Nephron progenitor cell (in vitro differentiated cells): Measurements from ENCODE around the gene HP1BP3.

ENCODE experiments used
- DNase-seq: peaks from one replicate; pipeline ENCODE4 v3.0.0; 2021
- H3K27ac Mint-ChIP-seq: 2 replicates; pipeline ENCODE4 v1.8.0; 2021; ENCODE audit warnings: mild to moderate bottlenecking, moderate library complexity, mixed read lengths
- H3K27me3 Mint-ChIP-seq: 2 replicates; pipeline ENCODE4 v1.8.0; 2021; ENCODE audit warnings: mild to moderate bottlenecking, low read depth, mixed read lengths; ENCODE audit not compliant: poor library complexity
- H3K36me3 Mint-ChIP-seq: 2 replicates; pipeline ENCODE4 v1.8.0; 2021; ENCODE audit warnings: low read depth, mixed read lengths
- H3K4me1 Mint-ChIP-seq: 2 replicates; pipeline ENCODE4 v1.8.0; 2021; ENCODE audit warnings: mixed read lengths
- H3K4me3 Mint-ChIP-seq: 2 replicates; pipeline ENCODE4 v1.8.0; 2021; ENCODE audit warnings: mild to moderate bottlenecking, moderate library complexity, mixed read lengths
- H3K9me3 Mint-ChIP-seq: 2 replicates; pipeline ENCODE4 v1.8.0; 2021; ENCODE audit warnings: mild to moderate bottlenecking, moderate library complexity, mixed read lengths
- CTCF ChIP-seq: fragments of 200-600 bp; sonication (generic); IDR thresholded peaks from 2 replicates; pipeline ENCODE4 v1.5.0; 2021; ENCODE audit warnings: antibody characterized with exemption

Gene HP1BP3, protein sequence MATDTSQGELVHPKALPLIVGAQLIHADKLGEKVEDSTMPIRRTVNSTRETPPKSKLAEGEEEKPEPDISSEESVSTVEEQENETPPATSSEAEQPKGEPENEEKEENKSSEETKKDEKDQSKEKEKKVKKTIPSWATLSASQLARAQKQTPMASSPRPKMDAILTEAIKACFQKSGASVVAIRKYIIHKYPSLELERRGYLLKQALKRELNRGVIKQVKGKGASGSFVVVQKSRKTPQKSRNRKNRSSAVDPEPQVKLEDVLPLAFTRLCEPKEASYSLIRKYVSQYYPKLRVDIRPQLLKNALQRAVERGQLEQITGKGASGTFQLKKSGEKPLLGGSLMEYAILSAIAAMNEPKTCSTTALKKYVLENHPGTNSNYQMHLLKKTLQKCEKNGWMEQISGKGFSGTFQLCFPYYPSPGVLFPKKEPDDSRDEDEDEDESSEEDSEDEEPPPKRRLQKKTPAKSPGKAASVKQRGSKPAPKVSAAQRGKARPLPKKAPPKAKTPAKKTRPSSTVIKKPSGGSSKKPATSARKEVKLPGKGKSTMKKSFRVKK

GRCh38 chr1:20787029-20787839, at the start of gene HP1BP3:
HP1BP3 (minus strand) TSS chr1:20787307; CDS start chr1:20780440, 6,867 bp downstream.
- Mint-ChIP-seq H3K9me3 (no peaks in the 10 kb centered on the region), H3K4me3 (peak within 1 kb of the TSS; percentile 100), H3K4me1 (peaks cover 38% of the 10 kb centered on the region), H3K36me3 (no peaks in the 10 kb centered on the region), H3K27me3 (peaks cover 4% of the 10 kb centered on the region), H3K27ac (peak within 1 kb of the TSS; percentile 100)
- peak; percentile 81 for DNase-seq
- TF ChIP-seq CTCF, result no peak

DNA sequence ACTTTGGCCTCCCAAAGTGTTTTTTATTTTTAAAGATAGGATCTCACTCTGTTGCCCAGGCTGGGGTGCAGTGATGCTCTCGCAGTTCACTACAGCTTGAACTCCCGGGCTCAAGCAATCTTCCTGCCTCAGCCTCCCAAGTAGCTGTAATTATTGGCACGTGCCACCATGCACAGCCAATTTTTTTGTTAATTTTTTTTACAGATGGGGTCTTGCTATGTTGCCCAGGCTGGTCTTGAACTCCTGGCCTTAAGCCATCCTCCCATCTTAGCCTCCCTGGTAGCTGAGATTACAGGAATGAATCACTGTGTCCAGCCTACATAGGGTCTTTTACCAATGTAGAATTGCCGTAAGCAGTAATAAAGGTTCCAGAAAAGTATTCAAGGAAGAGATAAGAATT, 49.1 kb upstream of the HP1BP3 start:
- Mint-ChIP-seq H3K4me3 (no peak overlapping the region), H3K36me3 (peaks cover 47% of the 10 kb centered on the region), H3K4me1 (no peaks in the 10 kb centered on the region), H3K27me3 (no peaks in the 10 kb centered on the region), H3K27ac (no peak overlapping the region), H3K9me3 (peaks cover 7% of the 10 kb centered on the region)
- no peak for TF ChIP-seq CTCF
- DNase-seq, result no peak

GRCh38 chr1:20834780-20835179, 47.7 kb upstream of the HP1BP3 start:
- H3K4me3 Mint-ChIP-seq, result no peak overlapping the region
- H3K9me3 Mint-ChIP-seq, result peaks cover 7% of the 10 kb centered on the region
- H3K27me3 Mint-ChIP-seq, result no peaks in the 10 kb centered on the region
- no peaks in the 10 kb centered on the region for H3K4me1 Mint-ChIP-seq
- no peak overlapping the region for H3K27ac Mint-ChIP-seq
- no peak for DNase-seq
- H3K36me3 Mint-ChIP-seq, result peaks cover 38% of the 10 kb centered on the region
- TF ChIP-seq CTCF, result no peak

- TF ChIP-seq CTCF, result no peak
- Mint-ChIP-seq H3K9me3 (peaks cover 7% of the 10 kb centered on the region), H3K27me3 (no peaks in the 10 kb centered on the region), H3K36me3 (peaks cover 38% of the 10 kb centered on the region), H3K4me3 (no peak overlapping the region), H3K27ac (no peak overlapping the region), H3K4me1 (no peaks in the 10 kb centered on the region)
- DNase-seq, result no peak
These were observed 47.1 kb upstream of the HP1BP3 start for GRCh38 chr1:20834192-20834591.

DNA sequence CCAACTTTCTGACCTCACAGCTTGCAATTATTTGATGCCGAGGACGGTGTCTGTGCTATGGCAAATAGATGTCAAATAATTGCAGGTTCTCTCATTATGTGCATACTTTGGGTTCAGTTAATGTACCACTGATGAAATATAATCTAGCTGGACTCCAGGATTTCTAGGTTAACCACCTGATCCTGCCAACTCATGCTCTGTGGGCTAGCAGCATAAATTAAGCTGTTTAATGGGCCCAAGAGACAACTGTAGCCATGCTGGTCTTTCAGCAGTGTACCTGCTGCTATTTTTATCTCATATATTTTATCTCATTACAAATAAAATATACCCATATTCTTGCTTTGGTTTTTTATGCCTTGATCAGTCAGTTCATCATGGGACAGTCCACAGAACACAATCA, 43.3 kb upstream of the HP1BP3 start:
- Mint-ChIP-seq H3K4me3 (no peak overlapping the region), H3K4me1 (no peaks in the 10 kb centered on the region), H3K27me3 (no peaks in the 10 kb centered on the region), H3K36me3 (peaks cover 55% of the 10 kb centered on the region), H3K27ac (no peak overlapping the region), H3K9me3 (peaks cover 7% of the 10 kb centered on the region)
- DNase-seq, result no peak
- no peak for TF ChIP-seq CTCF
